K562 (cell line): Measurements from ENCODE around the gene VEGFB. TPM values are rescaled to one million over a fixed set of nuclear protein-coding genes. Genes with fewer than 3 reads are reported as not detected.

ENCODE experiments used
- ARID4B ChIP-seq: sonication (generic); formaldehyde crosslinking; IDR thresholded peaks from 2 replicates; pipeline ENCODE4 v1.8.0; 2022; ENCODE audit warnings: mild to moderate bottlenecking, missing genetic modification reagents
- KDM5B ChIP-seq: fragments of 200-600 bp; sonication (generic); IDR thresholded peaks from 2 replicates; pipeline ENCODE4 v1.6.1; 2012; ENCODE audit warnings: low read depth, mild to moderate bottlenecking, moderate library complexity, low read length, control low read depth, inconsistent platforms; ENCODE audit not compliant: insufficient replicate concordance
- NONO ChIP-seq, 2 experiments: fragments of 200-400 bp in 1 of 2; fragments of 450-650 bp in 1 of 2; formaldehyde crosslinking in 1 of 2; IDR thresholded peaks; 2 replicates each; pipeline ENCODE4 v1.6.1; 2017; ENCODE audit warnings: low read depth in 2 of 2, mild to moderate bottlenecking in 2 of 2, moderate library complexity in 2 of 2, low read length in 1 of 2
- NR2C2 ChIP-seq, 2 experiments: fragments of 200-800 bp in 1 of 2; sonication (Bioruptor generic) in 1 of 2; sonication (generic) in 1 of 2; formaldehyde crosslinking in 1 of 2; IDR thresholded peaks; 2 replicates each; pipeline versions ENCODE4 v1.6.1 to v1.8.0; 2016 to 2022; ENCODE audit warnings: mild to moderate bottlenecking in 1 of 2, missing compliant biosample characterization in 1 of 2, missing genetic modification characterization in 1 of 2, missing genetic modification reagents in 1 of 2
- SAP30 ChIP-seq: fragments of 200-600 bp; sonication (generic); IDR thresholded peaks from 2 replicates; pipeline ENCODE4 v1.6.1; 2012; ENCODE audit warnings: borderline replicate concordance, low read depth, mild to moderate bottlenecking, moderate library complexity, low read length, control low read depth, inconsistent platforms; ENCODE audit not compliant: insufficient read depth, poor library complexity, severe bottlenecking
- VEZF1 ChIP-seq: fragments of 200-800 bp; sonication (Bioruptor generic); IDR thresholded peaks from 2 replicates; pipeline ENCODE4 v1.6.1; 2017; ENCODE audit warnings: missing genetic modification characterization, missing compliant biosample characterization
- ZBTB40 ChIP-seq, 2 experiments: fragments of 450-650 bp in 1 of 2; sonication (generic) in 1 of 2; formaldehyde crosslinking in 1 of 2; IDR thresholded peaks; 2 replicates each; pipeline versions ENCODE4 v1.7.1 to v1.9.0; 2016 to 2022; ENCODE audit warnings: inconsistent platforms in 1 of 2, mild to moderate bottlenecking in 1 of 2, missing genetic modification reagents in 1 of 2
- polyA plus RNA-seq, 8 experiments: library from polyadenylated mRNA; depleted of rRNA in 4 of 8; stranded (reverse) in 5 of 8; unstranded in 3 of 8; fragments of >200 nt; fragmentation: Nextera tagmentation in 2 of 8; fragmentation: Illumina TruSeq in 1 of 8; extraction: Ambion mirVana in 2 of 8; extraction: Trizol in 1 of 8; gene quantifications; 2 replicates each; pipeline versions ENCODE4 v1.2.1 to v1.2.3, GENCODE V29; 2011 to 2014; ENCODE audit warnings: inconsistent platforms in 1 of 8, missing spikeins in 1 of 8
- total RNA-seq, 7 experiments: library from RNA; depleted of rRNA in 6 of 7; stranded (reverse); fragments of >200 nt in 6 of 7; fragmentation: Illumina TruSeq in 2 of 7; extraction: Trizol in 2 of 7; gene quantifications; 2 replicates each; pipeline versions ENCODE4 v1.2.1 to v1.2.3, GENCODE V29; 2011 to 2021; ENCODE audit warnings: low replicate concordance in 1 of 7

VEGFB gene
- total and polyA plus RNA-seq, 9 of the 15 experiments (the other 6 are each of a cell fraction or from before 2014, with no cell fraction given): 11.0 to 83.4 (median 25.7) TPM

GRCh38 chr11:64234647-64235379 is 429 bp downstream of the VEGFB start (continued):
- TF ChIP-seq ZBTB40 (IDR thresholded peaks at IDR 0.05) (0 out of 2 replicates have a peak, but pooled peaks have one; percentile 22), ZBTB40 (CRISPR knock-in tag; IDR thresholded peaks at IDR 0.05) (no peak), VEZF1 (CRISPR knock-in tag) (peak; percentile 79), ARID4B (CRISPR knock-in tag) (peak; percentile 37; the same call in 1 of the 2 replicates), SAP30 (peak; percentile 48), NONO (IDR thresholded peaks at IDR 0.05; ENCODE audit: low read depth in 2 of 2, low read length in 1 of 2) (0 out of 4 replicates have a peak, but pooled peaks of 1 of the 2 experiments have one; percentile 44), NR2C2 (CRISPR knock-in tag; IDR thresholded peaks at IDR 0.05) (no peak), NR2C2 (tag; IDR thresholded peaks at IDR 0.05) (0 out of 2 replicates have a peak, but pooled peaks have one; percentile 23), KDM5B (peak; percentile 27)
